ENCODE results near the gene SBF1. TPM values are rescaled to one million over a fixed set of nuclear protein-coding genes. Genes with fewer than 3 reads are reported as not detected.

Gene SBF1
- total and polyA plus RNA-seq, 2 of the 13 experiments (the other 11 are each of a cell fraction or from before 2014, with no cell fraction given), result 31.7 to 40.9 TPM

DNA sequence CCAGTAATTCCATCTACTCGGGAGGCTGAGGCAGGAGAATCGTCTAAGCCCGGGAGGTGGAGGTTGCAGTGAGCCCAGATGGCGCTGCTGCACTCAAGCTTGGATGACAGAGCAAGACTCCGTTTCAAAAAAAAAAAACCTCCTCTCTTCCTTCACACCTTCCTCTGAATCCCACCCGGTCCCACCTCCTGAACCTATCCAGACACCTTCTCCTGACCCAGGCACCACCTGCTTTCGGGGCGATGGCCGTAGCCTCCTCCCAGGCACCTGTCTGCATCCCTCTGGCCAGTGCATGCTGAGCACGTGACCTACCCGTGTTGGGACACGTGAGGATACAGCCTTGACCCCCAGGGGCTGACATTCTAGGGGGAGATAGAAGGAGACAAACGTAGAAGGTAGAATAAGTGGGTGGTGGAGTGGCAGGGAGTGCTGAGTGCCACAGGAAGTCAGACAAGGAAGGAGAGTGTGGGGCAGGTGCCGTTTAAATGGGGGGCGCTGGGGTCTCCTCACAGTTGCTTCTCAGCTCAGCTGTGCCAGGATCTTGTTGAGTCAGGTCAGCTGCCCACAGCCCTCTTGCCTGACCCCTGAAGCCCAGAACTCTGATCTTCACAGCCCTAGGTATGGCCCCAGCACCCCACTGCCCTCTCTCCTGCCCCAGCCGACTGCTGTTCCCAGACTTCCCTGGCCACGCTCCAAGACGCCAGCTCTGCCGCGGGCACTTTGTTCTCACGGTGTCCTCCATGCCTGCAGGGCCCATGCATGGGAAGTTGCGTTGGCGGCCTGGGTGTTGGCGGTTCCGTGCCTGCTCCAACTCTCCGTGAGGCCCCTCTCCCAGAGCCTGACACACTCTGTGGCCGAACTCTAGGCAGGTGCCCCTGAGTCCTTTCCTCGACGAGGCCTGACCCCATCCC is 10.6 kb upstream of the SBF1 start (continued):
- TF ChIP-seq, protein P1, sequence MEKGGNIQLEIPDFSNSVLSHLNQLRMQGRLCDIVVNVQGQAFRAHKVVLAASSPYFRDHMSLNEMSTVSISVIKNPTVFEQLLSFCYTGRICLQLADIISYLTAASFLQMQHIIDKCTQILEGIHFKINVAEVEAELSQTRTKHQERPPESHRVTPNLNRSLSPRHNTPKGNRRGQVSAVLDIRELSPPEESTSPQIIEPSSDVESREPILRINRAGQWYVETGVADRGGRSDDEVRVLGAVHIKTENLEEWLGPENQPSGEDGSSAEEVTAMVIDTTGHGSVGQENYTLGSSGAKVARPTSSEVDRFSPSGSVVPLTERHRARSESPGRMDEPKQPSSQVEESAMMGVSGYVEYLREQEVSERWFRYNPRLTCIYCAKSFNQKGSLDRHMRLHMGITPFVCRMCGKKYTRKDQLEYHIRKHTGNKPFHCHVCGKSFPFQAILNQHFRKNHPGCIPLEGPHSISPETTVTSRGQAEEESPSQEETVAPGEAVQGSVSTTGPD (CRISPR knock-in tag; IDR thresholded peaks at IDR 0.05), result no peak
- TF ChIP-seq, protein P2, sequence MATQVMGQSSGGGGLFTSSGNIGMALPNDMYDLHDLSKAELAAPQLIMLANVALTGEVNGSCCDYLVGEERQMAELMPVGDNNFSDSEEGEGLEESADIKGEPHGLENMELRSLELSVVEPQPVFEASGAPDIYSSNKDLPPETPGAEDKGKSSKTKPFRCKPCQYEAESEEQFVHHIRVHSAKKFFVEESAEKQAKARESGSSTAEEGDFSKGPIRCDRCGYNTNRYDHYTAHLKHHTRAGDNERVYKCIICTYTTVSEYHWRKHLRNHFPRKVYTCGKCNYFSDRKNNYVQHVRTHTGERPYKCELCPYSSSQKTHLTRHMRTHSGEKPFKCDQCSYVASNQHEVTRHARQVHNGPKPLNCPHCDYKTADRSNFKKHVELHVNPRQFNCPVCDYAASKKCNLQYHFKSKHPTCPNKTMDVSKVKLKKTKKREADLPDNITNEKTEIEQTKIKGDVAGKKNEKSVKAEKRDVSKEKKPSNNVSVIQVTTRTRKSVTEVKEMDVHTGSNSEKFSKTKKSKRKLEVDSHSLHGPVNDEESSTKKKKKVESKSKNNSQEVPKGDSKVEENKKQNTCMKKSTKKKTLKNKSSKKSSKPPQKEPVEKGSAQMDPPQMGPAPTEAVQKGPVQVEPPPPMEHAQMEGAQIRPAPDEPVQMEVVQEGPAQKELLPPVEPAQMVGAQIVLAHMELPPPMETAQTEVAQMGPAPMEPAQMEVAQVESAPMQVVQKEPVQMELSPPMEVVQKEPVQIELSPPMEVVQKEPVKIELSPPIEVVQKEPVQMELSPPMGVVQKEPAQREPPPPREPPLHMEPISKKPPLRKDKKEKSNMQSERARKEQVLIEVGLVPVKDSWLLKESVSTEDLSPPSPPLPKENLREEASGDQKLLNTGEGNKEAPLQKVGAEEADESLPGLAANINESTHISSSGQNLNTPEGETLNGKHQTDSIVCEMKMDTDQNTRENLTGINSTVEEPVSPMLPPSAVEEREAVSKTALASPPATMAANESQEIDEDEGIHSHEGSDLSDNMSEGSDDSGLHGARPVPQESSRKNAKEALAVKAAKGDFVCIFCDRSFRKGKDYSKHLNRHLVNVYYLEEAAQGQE (IDR thresholded peaks at IDR 0.05; ENCODE audit: borderline replicate concordance in 1 of 2, low read depth in 1 of 2, low read length in 2 of 2), result no peak
- TF ChIP-seq SIX1 (CRISPR knock-in tag; IDR thresholded peaks at IDR 0.05; ENCODE audit: borderline replicate concordance) (no peak), MIXL1 (CRISPR knock-in tag; IDR thresholded peaks at IDR 0.05) (no peak), NR2F1 (CRISPR knock-in tag; IDR thresholded peaks at IDR 0.05) (peak; percentile 52 to 76; a peak in 1 of 4 replicates), ZNF264 (CRISPR knock-in tag; IDR thresholded peaks at IDR 0.05) (0 out of 2 replicates have a peak, but pooled peaks have one; percentile 13), ZNF740 (CRISPR knock-in tag; IDR thresholded peaks at IDR 0.05) (no peak), ZMYM3 (CRISPR knock-in tag; IDR thresholded peaks at IDR 0.05) (0 out of 2 replicates have a peak, but pooled peaks have one; percentile 31)
- TF ChIP-seq, protein P3, sequence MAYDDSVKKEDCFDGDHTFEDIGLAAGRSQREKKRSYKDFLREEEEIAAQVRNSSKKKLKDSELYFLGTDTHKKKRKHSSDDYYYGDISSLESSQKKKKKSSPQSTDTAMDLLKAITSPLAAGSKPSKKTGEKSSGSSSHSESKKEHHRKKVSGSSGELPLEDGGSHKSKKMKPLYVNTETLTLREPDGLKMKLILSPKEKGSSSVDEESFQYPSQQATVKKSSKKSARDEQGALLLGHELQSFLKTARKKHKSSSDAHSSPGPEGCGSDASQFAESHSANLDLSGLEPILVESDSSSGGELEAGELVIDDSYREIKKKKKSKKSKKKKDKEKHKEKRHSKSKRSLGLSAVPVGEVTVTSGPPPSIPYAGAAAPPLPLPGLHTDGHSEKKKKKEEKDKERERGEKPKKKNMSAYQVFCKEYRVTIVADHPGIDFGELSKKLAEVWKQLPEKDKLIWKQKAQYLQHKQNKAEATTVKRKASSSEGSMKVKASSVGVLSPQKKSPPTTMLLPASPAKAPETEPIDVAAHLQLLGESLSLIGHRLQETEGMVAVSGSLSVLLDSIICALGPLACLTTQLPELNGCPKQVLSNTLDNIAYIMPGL (CRISPR knock-in tag; IDR thresholded peaks at IDR 0.05; ENCODE audit: borderline replicate concordance in 1 of 2, low read depth in 1 of 2), result peak; percentile 22 to 59; a peak in 2 of 4 replicates

Data from HepG2 (cell line).